ENCODE measurements around the gene CRAMP1.
"Not testable (repeated sequence)": the region's sequence is repeated elsewhere in the genome, so short reads cannot be mapped to it uniquely, and the experiment has no call there.

The CRAMP1 gene

DNA sequence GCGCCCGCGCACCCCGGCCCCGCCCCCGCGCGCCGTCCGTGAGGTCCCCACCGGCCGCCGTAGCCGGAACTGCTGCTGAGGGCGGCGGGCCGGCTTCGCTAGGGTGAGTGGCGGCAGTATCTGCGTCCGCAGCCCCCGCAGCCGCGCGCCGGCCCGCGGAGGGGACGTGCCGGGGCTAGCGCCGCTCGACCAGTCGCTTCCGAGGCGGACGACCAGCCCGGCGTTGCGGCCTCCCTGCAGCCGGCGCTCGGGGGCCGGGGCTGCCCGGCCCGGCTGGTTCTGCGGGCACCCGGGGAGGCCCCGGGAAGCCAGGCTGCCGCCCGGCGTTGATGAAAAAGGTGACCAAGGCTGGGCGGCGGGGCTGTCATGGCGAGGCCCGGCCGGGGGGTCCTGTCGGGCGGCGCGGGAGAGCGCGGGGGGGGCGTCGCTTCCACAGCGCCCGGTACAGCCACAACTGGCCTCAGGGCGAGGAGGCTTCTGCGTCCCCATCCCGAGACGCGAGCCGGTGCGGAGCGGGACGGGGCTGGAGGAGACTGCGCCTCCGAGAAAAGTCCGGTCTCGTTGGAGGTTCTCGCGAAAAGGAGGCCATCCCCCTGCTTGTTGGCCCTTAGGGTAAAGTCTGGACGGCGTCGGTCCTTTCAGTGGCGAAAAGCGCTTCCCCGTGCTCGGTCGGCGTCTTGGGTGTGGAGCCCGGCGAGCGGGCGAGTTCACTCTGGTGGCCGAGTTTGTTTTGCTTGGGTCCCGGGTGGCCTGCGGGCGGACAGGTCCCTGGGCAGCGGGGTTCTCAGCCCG is at the start of gene CRAMP1:
Gene CRAMP1, plus strand, starts transcription at position 41 of the 792 bp plus-strand sequence. CDS start 2,280 bp downstream, outside the sequence.
- DNase-seq: no peak

DNA sequence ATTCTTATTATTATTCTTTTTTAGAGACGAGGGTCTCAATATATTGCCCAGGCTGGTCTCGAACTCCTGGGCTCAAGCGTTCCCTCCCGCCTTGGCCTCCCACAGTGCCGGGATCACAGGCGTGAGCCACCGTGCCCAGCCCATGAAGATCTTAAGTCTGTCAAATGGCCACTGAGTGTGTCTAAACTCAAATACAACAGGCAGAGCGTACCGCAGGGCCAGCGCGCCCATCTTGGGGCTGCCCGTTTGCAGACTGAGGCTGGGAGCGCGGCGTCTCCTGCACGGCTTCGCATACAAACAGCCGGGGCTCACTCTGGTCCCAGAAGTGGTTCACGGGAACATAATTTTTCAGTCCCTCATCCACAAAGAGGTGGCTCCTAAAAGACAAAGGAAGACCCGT is 48.4 kb upstream of the CRAMP1 start:
- DNase-seq: no peak

DNA sequence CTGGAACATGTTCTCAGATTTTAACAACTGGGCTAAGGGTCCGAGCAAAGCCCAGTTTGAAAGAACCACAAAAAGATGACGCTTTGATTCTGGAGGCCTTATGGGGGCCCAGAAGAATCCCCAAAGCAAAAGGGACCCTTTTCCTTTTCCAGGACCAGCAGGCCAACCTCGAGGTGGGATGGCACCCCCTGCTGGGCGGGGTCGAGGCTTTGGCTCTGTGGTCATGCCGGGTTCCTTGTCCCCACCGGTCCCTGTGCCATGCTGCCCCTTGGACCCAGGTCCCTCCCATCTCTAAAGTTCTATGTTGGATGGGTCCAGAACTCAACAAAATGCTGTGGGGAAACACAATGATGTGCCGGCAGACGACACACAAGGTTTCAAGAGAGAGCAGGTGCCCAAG is 47.8 kb upstream of the CRAMP1 start:
- no peak for DNase-seq

DNA sequence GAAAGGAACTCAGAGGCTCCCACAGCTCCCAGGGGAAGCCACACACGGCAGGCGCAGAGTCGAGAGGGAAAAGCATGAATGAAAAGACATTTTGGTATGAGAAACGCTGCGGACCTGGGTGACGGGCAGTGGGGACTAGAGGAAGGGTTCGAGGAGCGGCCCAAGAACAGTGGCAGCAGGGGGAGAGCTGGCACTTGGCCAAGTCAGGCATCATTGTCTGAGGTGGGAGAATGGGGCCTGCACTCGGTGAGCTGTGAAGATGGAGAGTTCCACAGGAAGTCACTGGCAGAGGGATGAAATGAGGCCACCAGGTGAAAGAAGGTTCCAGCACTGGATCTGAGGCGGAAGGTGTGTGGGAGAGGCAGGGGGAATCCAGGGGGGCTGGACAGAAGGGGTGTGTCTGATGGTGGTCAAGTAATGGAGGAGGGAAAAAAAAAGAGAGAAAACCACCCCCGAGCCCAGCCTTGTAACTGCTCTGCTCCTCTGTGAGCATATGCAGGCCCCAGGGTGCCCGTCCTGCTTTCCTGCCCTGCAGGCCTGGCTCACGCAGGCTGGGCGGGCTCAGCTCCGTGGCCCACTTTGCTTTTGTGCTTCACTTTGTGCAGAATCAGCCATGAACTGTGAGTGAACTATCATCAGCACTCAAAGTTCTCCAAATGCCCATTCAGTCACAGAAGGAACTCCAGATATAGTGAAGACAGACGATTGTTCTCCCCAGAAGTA is 46.9 kb upstream of the CRAMP1 start:
- no peak for DNase-seq

GRCh38 chr16:1567988-1568387 is 44.2 kb upstream of the CRAMP1 start:
- DNase-seq: no peak

DNA sequence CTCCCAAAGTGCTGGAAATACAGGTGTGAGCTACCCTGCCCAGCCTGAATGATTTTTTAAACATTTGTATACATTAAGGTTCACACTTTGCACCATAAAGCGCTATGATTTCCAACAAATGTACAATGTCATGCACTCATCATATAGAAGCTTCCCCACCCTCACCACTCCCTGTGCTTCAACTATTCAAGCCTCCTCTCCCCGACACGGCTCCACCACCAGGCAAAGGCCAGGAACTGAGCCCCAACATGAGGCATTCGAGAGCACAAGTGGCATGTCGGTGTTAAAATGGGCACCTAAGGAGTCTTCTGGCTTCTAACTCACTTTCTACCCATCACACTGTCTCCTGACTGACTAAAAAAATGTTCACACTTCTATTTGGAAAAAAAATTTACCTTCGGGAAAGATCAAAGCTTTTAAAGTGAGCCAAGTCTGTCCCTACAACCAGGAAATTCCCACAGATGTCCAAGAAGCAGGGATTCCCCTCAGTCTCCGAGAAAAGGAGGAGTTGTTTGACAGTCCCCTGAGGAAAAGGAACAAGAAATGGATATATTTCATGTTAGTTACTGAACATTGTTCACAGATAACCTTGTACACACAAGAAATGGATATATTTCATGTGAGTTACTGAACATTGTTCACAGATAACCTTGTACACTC is 41.0 kb upstream of the CRAMP1 start:
- no peak for DNase-seq

DNA sequence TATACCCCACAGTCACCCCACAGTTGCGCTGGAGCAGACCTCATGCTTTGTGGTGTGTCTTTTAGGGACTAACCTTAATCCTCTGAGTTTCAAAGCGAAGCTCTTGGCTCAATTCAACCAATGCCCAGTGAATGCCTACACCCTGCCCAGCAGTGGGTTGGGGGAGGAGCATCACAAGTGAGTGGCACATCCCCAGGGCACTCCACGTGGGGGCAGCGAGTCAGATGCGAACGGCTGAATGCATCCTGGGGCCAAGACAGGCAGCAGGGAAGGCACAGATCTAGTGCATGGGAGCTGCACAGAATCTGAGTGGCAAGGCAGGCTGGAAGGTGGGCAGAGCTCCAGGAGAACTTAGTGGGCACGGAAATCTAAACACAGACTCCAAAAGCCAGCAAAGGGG is 39.5 kb upstream of the CRAMP1 start:
- DNase-seq: no peak

DNA sequence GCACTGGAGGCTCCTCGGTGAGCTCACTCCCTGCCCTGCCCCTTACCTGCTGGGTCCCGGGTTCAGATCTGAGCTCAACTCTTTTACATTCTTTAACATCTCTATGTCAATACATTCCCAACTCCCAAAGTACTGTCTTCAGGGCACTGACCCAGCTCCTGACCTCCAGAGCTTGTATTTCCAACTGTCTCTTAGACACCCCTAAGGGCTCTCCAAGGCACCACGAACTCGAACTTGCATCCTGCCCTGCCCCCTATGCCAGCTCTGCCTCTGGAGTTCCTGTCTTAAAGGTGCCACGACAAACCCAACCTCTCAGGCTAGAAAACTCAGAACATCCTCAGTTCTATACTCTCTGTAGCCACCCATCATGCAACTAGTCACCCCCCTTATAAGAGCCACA is 38.9 kb upstream of the CRAMP1 start:
- no peak for DNase-seq

DNA sequence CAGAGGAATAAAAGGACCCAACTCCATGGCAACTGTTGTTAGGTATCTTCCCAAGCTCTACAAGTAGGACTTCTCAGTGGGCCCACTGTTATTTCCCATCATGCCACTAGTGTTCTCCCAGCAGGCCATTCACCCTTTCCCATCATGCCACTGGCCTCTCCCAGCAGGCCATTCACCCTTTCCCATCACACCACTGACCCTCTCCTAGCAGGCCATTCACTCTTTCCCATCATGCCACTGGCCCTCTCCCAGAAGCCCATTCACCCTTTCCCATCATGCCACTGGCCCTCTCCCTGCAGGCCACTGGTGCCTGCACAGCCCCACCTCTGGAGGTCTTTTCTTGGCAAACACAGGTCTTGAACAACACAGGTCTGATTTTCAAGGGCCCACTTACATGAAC is 36.6 kb upstream of the CRAMP1 start:
- no peak for DNase-seq

GRCh38 chr16:1579214-1579613 is 32.9 kb upstream of the CRAMP1 start:
- DNase-seq: no peak

DNA sequence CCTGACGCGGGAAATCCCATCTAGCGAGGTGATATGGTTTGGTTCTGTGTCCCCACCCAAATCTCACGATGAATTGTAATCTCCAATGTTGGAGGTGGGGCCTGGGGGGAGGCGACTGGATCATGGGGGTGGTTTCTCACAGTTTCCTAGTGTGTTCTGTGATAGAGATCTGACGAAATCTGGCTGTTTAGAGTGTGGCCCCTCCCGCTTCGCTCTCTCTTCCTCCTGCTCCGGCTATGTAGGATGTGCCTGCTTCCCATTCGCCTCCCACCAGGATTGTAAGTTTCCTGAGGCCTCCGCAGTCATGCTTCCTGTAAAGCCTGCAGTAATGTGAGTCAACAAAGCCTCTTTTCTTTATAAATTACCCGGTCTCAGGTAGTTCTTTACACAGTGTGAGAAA is 31.9 kb upstream of the CRAMP1 start:
- DNase-seq: no peak

DNA sequence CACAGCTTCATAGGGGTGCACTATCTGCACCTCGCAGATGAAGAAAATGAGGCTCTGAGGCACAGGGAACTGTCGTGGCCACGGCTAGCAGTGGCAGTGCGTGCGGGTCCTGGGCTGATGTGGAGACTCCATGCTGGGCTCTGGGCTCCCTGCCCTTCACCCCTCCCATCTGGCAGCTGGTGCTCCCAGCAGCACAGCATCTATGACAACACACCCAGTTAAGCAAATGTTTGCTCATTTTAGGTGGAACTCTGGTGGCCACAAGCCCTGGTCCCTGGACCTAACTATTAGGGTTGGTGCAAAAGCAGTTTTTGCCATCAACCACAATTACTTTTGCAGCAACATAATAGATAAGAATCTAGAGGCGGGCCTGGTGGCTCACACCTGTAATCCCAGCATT is 31.2 kb upstream of the CRAMP1 start:
- no peak for DNase-seq

GRCh38 chr16:1581804-1582203 is 30.4 kb upstream of the CRAMP1 start:
- DNase-seq: no peak

DNA sequence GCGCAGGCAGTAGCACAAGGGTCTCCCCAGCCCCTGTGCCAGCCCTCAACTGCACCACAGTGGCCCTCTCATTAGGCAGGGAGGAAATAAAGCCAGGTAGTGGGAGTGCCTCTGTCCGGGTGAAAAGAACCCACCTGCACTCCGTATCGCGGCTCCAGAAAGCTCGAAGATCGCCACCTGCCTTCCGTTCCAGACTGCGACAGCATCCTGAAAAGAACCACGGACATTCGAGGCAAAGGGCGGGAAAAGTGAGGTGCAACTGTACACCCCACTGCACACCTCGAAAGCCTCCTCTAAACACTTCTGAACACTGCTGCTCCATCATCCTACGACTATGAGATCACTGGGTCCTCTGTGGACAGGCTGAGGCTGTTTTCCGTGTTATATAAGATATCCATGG is 29.0 kb upstream of the CRAMP1 start:
- no peak for DNase-seq

DNA sequence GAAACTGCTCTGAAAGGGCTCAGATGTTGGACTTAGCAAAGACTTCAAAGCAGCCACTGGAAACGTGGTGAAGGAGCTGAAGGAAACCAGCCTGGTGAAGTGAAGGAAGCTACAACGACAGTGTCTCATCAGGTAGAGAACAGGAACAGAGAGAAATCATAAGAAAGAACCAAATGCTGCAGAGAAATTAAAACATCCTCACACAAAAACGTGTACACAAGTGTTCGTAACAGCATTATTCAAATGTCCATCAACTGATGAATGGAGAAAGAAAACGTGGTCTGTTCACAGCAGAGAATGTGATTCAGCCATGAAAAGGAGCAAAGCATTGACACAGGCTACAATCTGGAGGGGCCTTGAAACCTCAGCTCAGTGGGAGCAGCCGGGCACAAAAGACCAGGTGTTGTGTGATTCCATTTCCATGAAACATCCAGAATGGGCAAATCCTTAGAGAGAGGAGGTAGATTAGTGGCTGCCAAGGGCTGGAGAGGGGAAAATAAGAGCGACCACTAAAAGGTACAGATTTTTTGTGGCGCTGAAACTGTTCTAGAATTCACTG is 27.2 kb upstream of the CRAMP1 start:
- DNase-seq: no peak

- no peak for DNase-seq
These were observed 21.8 kb upstream of the CRAMP1 start for GRCh38 chr16:1590366-1590765.

- DNase-seq: no peak
These were observed 21.0 kb upstream of the CRAMP1 start for GRCh38 chr16:1590930-1591705.

GRCh38 chr16:1592446-1592845 is 19.7 kb upstream of the CRAMP1 start:
- no peak for DNase-seq

GRCh38 chr16:1595511-1595910 is 16.6 kb upstream of the CRAMP1 start:
- DNase-seq: not testable (repeated sequence)

DNA sequence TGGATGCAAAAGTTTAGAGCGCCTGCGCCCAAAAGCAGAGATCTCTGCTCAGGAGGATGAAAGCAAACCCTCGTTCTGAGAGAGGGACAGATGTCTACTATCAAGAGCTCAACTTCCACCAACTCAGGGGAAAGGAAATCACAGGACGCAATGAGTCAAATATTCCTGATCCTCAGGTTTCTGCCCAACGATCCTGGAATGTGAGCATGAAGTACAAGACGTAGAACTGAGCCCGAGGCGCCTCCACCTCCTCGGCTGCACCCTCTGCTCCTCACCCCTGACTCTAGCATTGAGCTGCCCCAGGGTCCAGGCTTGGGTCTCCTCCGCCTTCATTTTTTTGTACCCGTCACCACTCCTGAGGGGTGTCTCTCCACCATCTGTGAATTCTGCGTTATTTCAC is 15.6 kb upstream of the CRAMP1 start:
- no peak for DNase-seq

GRCh38 chr16:1597154-1597553 is 15.0 kb upstream of the CRAMP1 start:
- no peak for DNase-seq

GRCh38 chr16:1601031-1601430 is 11.1 kb upstream of the CRAMP1 start:
- DNase-seq: no peak

- no peak for DNase-seq
These were observed 10.7 kb upstream of the CRAMP1 start for GRCh38 chr16:1601489-1601888.
